DND-41 (cell line): ENCODE measurements around the gene MORN1.

Source experiments
- EZH2 ChIP-seq: IDR thresholded peaks from 3 replicates; pipeline ENCODE4 v1.6.1; 2012; ENCODE audit warnings: borderline replicate concordance, low read depth, mild to moderate bottlenecking, moderate library complexity, low read length, inconsistent platforms; ENCODE audit not compliant: severe bottlenecking
- TF ChIP-seq, protein P1 (sequence below): IDR thresholded peaks from 2 replicates; pipeline ENCODE4 v1.5.1; 2012; ENCODE audit warnings: borderline replicate concordance, low read length, moderate library complexity, mild to moderate bottlenecking; ENCODE audit not compliant: poor library complexity, severe bottlenecking; ENCODE audit errors: extremely low read depth

DNA sequence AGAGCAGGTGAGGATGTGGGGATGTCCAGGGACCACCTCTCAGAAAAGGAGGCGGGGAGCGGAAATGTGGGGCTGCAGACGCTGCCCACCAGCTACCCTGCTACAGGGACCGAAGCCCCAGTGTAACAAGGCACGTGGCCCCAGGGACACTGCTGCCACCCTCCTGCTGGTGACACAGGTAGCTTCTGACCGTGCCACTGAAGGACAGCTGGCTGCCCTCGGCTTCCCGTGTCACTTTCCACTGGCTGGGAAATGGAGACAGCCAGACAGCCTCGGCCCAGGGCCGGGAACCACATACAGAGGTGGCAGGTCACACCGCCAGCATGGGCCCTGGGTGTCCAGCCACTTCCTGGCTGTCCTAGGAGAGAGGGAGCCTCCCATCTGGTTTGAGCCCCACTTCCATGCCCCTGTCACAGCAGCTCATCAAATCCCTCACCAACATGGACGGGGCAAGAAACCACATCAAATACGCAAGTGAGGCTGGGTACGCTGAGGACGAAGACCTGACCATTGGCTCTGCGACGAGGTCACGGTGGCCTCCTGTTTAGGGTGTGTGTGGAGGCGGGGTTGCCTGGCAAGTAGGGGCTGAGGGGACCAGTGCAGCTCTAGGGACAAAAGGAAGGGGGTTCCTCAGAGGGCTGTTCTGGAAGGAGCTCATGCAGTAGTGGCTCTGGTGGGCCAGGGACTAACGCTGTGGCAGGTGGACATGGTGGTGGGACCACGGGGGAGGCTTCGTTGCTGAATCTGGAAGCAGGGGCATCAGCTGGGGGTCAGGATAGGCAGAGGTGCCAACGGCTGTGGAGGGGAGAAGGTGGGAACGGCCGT is 16.0 kb upstream of the MORN1 start:
- TF ChIP-seq, protein P1, sequence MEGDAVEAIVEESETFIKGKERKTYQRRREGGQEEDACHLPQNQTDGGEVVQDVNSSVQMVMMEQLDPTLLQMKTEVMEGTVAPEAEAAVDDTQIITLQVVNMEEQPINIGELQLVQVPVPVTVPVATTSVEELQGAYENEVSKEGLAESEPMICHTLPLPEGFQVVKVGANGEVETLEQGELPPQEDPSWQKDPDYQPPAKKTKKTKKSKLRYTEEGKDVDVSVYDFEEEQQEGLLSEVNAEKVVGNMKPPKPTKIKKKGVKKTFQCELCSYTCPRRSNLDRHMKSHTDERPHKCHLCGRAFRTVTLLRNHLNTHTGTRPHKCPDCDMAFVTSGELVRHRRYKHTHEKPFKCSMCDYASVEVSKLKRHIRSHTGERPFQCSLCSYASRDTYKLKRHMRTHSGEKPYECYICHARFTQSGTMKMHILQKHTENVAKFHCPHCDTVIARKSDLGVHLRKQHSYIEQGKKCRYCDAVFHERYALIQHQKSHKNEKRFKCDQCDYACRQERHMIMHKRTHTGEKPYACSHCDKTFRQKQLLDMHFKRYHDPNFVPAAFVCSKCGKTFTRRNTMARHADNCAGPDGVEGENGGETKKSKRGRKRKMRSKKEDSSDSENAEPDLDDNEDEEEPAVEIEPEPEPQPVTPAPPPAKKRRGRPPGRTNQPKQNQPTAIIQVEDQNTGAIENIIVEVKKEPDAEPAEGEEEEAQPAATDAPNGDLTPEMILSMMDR: no peak
- TF ChIP-seq EZH2: no peak
